Endothelial cell of umbilical vein (primary cell): Measurements from ENCODE around the gene SYNPO. TPM values are rescaled to one million over a fixed set of nuclear protein-coding genes. Genes with fewer than 3 reads are reported as not detected.

Source experiments
- BruUV-seq: library from RNA; stranded (reverse); fragments of 400-500 nt; replicated peaks from 2 replicates; lab custom pipeline; 2021; lab: Mats Ljungman, UMichigan
- CTCF ChIA-PET: fragments of 300-600, 350-600 bp; sonication (Branson Sonifier 250); formaldehyde crosslinking; loops from one replicate; lab custom pipeline; 2021; ENCODE audit warnings: antibody characterized with exemption, inconsistent platforms; lab: Charles Lee
- POLR2A ChIA-PET: fragments of 300-600, 350-600 bp; sonication (Branson Sonifier 250); formaldehyde crosslinking; loops from one replicate; lab custom pipeline; 2021; ENCODE audit warnings: antibody characterized with exemption, inconsistent platforms; lab: Charles Lee
- DNase-seq: peaks from one replicate; pipeline ENCODE4 v3.0.0-alpha.2; 2011; ENCODE audit warnings: low read depth, low spot score
- FAIRE-seq: peaks from 2 replicates; lab custom pipeline; 2011; peaks lifted over from hg19 to GRCh38; lab: Jason Lieb, UNC
- H2AFZ ChIP-seq: 2 replicates; pipeline ENCODE4 v1.6.0; 2012; ENCODE audit warnings: low read depth, low read length, control low read depth, inconsistent platforms
- H3K27ac ChIP-seq: 2 replicates; pipeline ENCODE4 v1.5.1; 2011; ENCODE audit warnings: low read depth, mild to moderate bottlenecking, control low read depth, low read length, moderate library complexity; ENCODE audit not compliant: insufficient read depth
- H3K27me3 ChIP-seq, 2 experiments: 2 replicates each; pipeline versions ENCODE4 v1.6.0 to v1.6.1; 2011; ENCODE audit warnings: low read length in 2 of 2, mixed read lengths in 1 of 2; ENCODE audit not compliant: control insufficient read depth in 2 of 2, insufficient read depth in 2 of 2
- H3K36me3 ChIP-seq, 2 experiments: 2 replicates in 1 of 2; 3 replicates in 1 of 2; pipeline ENCODE4 v1.5.1; 2011; ENCODE audit warnings: low read length in 2 of 2, mild to moderate bottlenecking in 1 of 2, moderate library complexity in 1 of 2; ENCODE audit not compliant: control insufficient read depth in 2 of 2, insufficient read depth in 2 of 2; ENCODE audit errors: extremely low read depth in 1 of 2
- H3K4me1 ChIP-seq: 3 replicates; pipeline ENCODE4 v1.5.1; 2011; ENCODE audit warnings: mild to moderate bottlenecking, low read length; ENCODE audit not compliant: control insufficient read depth, insufficient read depth; ENCODE audit errors: extremely low read depth
- H3K4me2 ChIP-seq: 2 replicates; pipeline ENCODE4 v1.6.1; 2011; ENCODE audit warnings: low read length, control low read depth, mixed read lengths; ENCODE audit not compliant: insufficient read depth
- H3K4me3 ChIP-seq, 3 experiments: fragments of 200-600 bp in 1 of 3; sonication (generic), shearing (Covaris generic) in 1 of 3; replicated peaks in 1 of 3; 2 replicates each; pipeline ENCODE4 v1.5.1; 2011 to 2016; ENCODE audit warnings: control low read depth in 3 of 3, low read length in 3 of 3, mild to moderate bottlenecking in 2 of 3, inconsistent platforms in 1 of 3, low read depth in 1 of 3, moderate library complexity in 1 of 3; ENCODE audit not compliant: insufficient read depth in 1 of 3
- H3K79me2 ChIP-seq: 2 replicates; pipeline ENCODE4 v1.6.0; 2012; ENCODE audit warnings: low read length, inconsistent platforms; ENCODE audit not compliant: control insufficient read depth, insufficient read depth
- H3K9ac ChIP-seq: replicated peaks from 2 replicates; pipeline ENCODE3; 2011; ENCODE audit warnings: low read length, control low read depth; ENCODE audit not compliant: insufficient read depth; ENCODE audit errors: extremely low read depth
- H3K9me1 ChIP-seq: replicated peaks from 3 replicates; pipeline ENCODE4 v1.6.0; 2011; ENCODE audit warnings: mild to moderate bottlenecking, low read length; ENCODE audit not compliant: control insufficient read depth, insufficient read depth; ENCODE audit errors: extremely low read depth
- H3K9me3 ChIP-seq: replicated peaks from 2 replicates; pipeline ENCODE4 v1.5.1; 2012; ENCODE audit warnings: low read length, inconsistent platforms; ENCODE audit not compliant: control insufficient read depth, insufficient read depth
- H4K20me1 ChIP-seq: replicated peaks from 2 replicates; pipeline ENCODE3; 2011; ENCODE audit warnings: mild to moderate bottlenecking, low read length; ENCODE audit not compliant: control insufficient read depth, insufficient read depth; ENCODE audit errors: extremely low read depth
- CTCF ChIP-seq, 2 donors: IDR thresholded peaks; 1 replicate in 1 of 2; 2 replicates in 1 of 2; pipeline ENCODE4 v1.5.1; 2011; ENCODE audit warnings: low read length in 2 of 2, mild to moderate bottlenecking in 2 of 2, moderate library complexity in 2 of 2, control low read depth in 1 of 2, inconsistent platforms in 1 of 2, low read depth in 1 of 2; ENCODE audit not compliant: insufficient read depth in 1 of 2; ENCODE audit errors: extremely low read depth in 1 of 2
- JUN ChIP-seq: IDR thresholded peaks from 2 replicates; pipeline ENCODE4 v1.6.1; 2011; ENCODE audit warnings: borderline replicate concordance, low read depth; ENCODE audit not compliant: insufficient read length, insufficient read depth
- POLR2A ChIP-seq: IDR thresholded peaks from 2 replicates; pipeline ENCODE4 v1.6.1; 2012; ENCODE audit warnings: low read depth, mild to moderate bottlenecking, control low read depth, low read length
- dilution Hi-C: fragments of 300-500 bp; cut with MboI; formaldehyde crosslinking; loops from one replicate; pipeline ENCODE4 v1.15.0; 2019; ENCODE audit warnings: low sequenced_read_pairs; ENCODE audit not compliant: extremely low pct_ligation_motif_present
- intact Hi-C: fragments of 100-400 bp; cut with micrococcal nuclease; formaldehyde crosslinking; loops from one replicate; pipeline ENCODE4 v1.10.0; 2022
- polyA plus RNA-seq, 4 experiments: library from polyadenylated mRNA; depleted of rRNA in 3 of 4; stranded (reverse) in 3 of 4; unstranded in 1 of 4; fragments of >200 nt; gene quantifications; 2 replicates each; pipeline versions ENCODE4 v1.2.1 to v1.2.3, GENCODE V29; 2011 to 2012; ENCODE audit warnings: missing spikeins in 1 of 4
- total RNA-seq: library from RNA; stranded (reverse); gene quantifications from 2 replicates; pipeline ENCODE4 v1.2.3, GENCODE V29; 2021

Gene SYNPO
- total and polyA plus RNA-seq, 2 donors (not counting 3 experiments of a cell fraction or from before 2014, with no cell fraction given): 68.4 to 121 TPM

- POLR2A ChIA-PET: interaction anchor here (1.0 to 1.5 kb wide), 3 partner anchors 11 to 52 kb away, joined by 3 to 4 read pairs (median 3); no protein-coding TSS in a partner anchor
- TF ChIP-seq CTCF (IDR thresholded peaks at IDR 0.05; ENCODE audit: extremely low read depth in 1 of 2, insufficient read depth in 1 of 2, low read depth in 1 of 2, low read length in 2 of 2) (no peak), POLR2A (peak; percentile 9)
- Histone ChIP-seq H3K4me1 (peaks cover 71% of the 10 kb centered on the region), H3K4me2 (peak overlapping the region; percentile 78), H3K4me3 (peak overlapping the region in 2 of 3 experiments; percentile 60 to 73), H4K20me1 (no peaks in the 10 kb centered on the region), H3K36me3 (peaks cover 0 to 5% of the 10 kb centered on the region in 2 experiments), H3K27me3 (no peaks in the 10 kb centered on the region), H2AFZ (no peak overlapping the region), H3K79me2 (peaks cover 46% of the 10 kb centered on the region), H3K27ac (peak overlapping the region; percentile 98), H3K9me1 (no peaks in the 10 kb centered on the region), H3K9me3 (no peaks in the 10 kb centered on the region), H3K9ac (peak overlapping the region; percentile 98)
- DNase-seq: no peak
- intact Hi-C loops (loop anchor here (1.0 to 2.0 kb wide), 6 partner anchors 11 to 191 kb away; no protein-coding TSS in a partner anchor), dilution Hi-C loops (no loop called here)
- no peak for FAIRE-seq
- BruUV-seq: no TSS peak
- CTCF ChIA-PET: interaction anchor here (0.9 to 6.8 kb wide), 13 partner anchors 11 to 183 kb away, joined by 3 to 52 read pairs (median 5); partner anchors contain the start of gene RBM22
Measured at GRCh38 chr5:150641824-150642566, 1.5 kb downstream of the SYNPO start.

- peak overlapping the region; percentile 98 for H3K9ac ChIP-seq
- POLR2A ChIA-PET: interaction anchor here (1.0 to 1.5 kb wide), 2 partner anchors 11 to 53 kb away, joined by 3 to 4 read pairs; no protein-coding TSS in a partner anchor
Measured at GRCh38 chr5:150642567-150642927, 2.1 kb downstream of the SYNPO start.

More at GRCh38 chr5:150642567-150642927, 2.1 kb downstream of the SYNPO start:
- Histone ChIP-seq H3K36me3 (peaks cover 0 to 9% of the 10 kb centered on the region in 2 experiments), H3K27ac (peak overlapping the region; percentile 98), H3K79me2 (peaks cover 51% of the 10 kb centered on the region), H3K27me3 (no peaks in the 10 kb centered on the region), H3K9me1 (no peaks in the 10 kb centered on the region), H3K4me2 (peak overlapping the region; percentile 78), H3K9me3 (no peaks in the 10 kb centered on the region), H2AFZ (no peak overlapping the region), H3K4me1 (peaks cover 67% of the 10 kb centered on the region), H3K4me3 (peak overlapping the region in 2 of 3 experiments; percentile 60 to 73), H4K20me1 (no peaks in the 10 kb centered on the region)
- peak; percentile 84 for DNase-seq
- CTCF ChIA-PET: interaction anchor here (0.9 to 6.8 kb wide), 13 partner anchors 10 to 183 kb away, joined by 3 to 52 read pairs (median 5); partner anchors contain the start of gene RBM22
- peak; percentile 92 for FAIRE-seq
- BruUV-seq: no TSS peak
- intact Hi-C loops: loop anchor here (1.0 kb wide), 2 partner anchors 11 to 81 kb away; no protein-coding TSS in a partner anchor
- no peak for TF ChIP-seq CTCF (IDR thresholded peaks at IDR 0.05; ENCODE audit: extremely low read depth in 1 of 2, insufficient read depth in 1 of 2, low read depth in 1 of 2, low read length in 2 of 2)
- peak; percentile 23 for TF ChIP-seq JUN
- dilution Hi-C loops: no loop called here
